HCT116 (cell line): ENCODE results near the gene PRRX2. TPM values are rescaled to one million over a fixed set of nuclear protein-coding genes. Genes with fewer than 3 reads are reported as not detected.

Source experiments
- ATAC-seq: fragments of 200-7000 bp; cut with Tn5 transposase; 2 replicates; pipeline ENCODE4 v1.9.1; 2020; ENCODE audit warnings: mild to moderate bottlenecking, moderate library complexity
- BruUV-seq: library from RNA; stranded (reverse); fragments of 400-500 nt; replicated peaks from 2 replicates; lab custom pipeline; 2021; lab: Mats Ljungman, UMichigan
- CTCF ChIA-PET: fragments of 300-600 bp; sonication (Branson Sonifier 250); formaldehyde crosslinking; loops from one replicate; lab custom pipeline; 2021; ENCODE audit warnings: antibody characterized with exemption; lab: Charles Lee
- POLR2A ChIA-PET: fragments of 300-600, 350-600 bp; sonication (Branson Sonifier 250); formaldehyde crosslinking; loops from one replicate; lab custom pipeline; 2021; ENCODE audit warnings: antibody characterized with exemption; lab: Charles Lee
- RAD21 ChIA-PET, 2 experiments: fragments of 300-600 bp; sonication (Branson Sonifier 250); formaldehyde crosslinking; loops; one replicate each; lab custom pipeline; 2023; ENCODE audit warnings: low total read pairs in 2 of 2; ENCODE audit not compliant: uncharacterized antibody in 2 of 2, unreplicated experiment in 2 of 2, low non-redundant PET in 1 of 2; lab: Charles Lee
- DNase-seq: peaks from one replicate; pipeline ENCODE4 v3.0.0-alpha.2; 2010; ENCODE audit warnings: low read depth, low spot score
- H2AFZ ChIP-seq: fragments of 200-600 bp; shearing (Covaris generic), sonication (generic); 2 replicates; pipeline ENCODE4 v1.6.1; 2017; ENCODE audit warnings: low read depth, mixed run types, mixed read lengths, antibody characterized with exemption, low read length; ENCODE audit not compliant: poor library complexity, severe bottlenecking
- H3K27ac ChIP-seq: 2 replicates; pipeline ENCODE4 v1.5.1; 2012; ENCODE audit warnings: low read depth, low read length
- H3K27me3 ChIP-seq: fragments of 200-600 bp; sonication (generic); 2 replicates; pipeline ENCODE4 v1.6.1; 2016; ENCODE audit warnings: mixed run types, low read length, mixed read lengths; ENCODE audit not compliant: insufficient read depth
- H3K36me3 ChIP-seq, 2 experiments: fragments of 200-500 bp in 1 of 2; fragments of 200-600 bp in 1 of 2; sonication (Bioruptor generic) in 1 of 2; sonication (generic) in 1 of 2; 2 replicates each; pipeline versions ENCODE4 v1.5.1 to v1.6.1; 2014 to 2016; ENCODE audit warnings: low read length in 2 of 2, inconsistent platforms in 1 of 2, mixed read lengths in 1 of 2, mixed run types in 1 of 2; ENCODE audit not compliant: insufficient read depth in 2 of 2, control insufficient read depth in 1 of 2
- H3K4me1 ChIP-seq, 2 experiments: fragments of 200-600 bp in 1 of 2; sonication (generic) in 1 of 2; 2 replicates each; pipeline versions ENCODE4 v1.5.1 to v1.6.1; 2012 to 2017; ENCODE audit warnings: low read length in 2 of 2, inconsistent platforms in 1 of 2, mild to moderate bottlenecking in 1 of 2, mixed read lengths in 1 of 2, mixed run types in 1 of 2, moderate library complexity in 1 of 2; ENCODE audit not compliant: insufficient read depth in 2 of 2, control insufficient read depth in 1 of 2
- H3K4me2 ChIP-seq: fragments of 200-600 bp; sonication (generic); 2 replicates; pipeline ENCODE4 v1.6.1; 2017; ENCODE audit warnings: mixed run types, low read length, mixed read lengths
- H3K4me3 ChIP-seq, 2 experiments: fragments of 200-600 bp in 1 of 2; sonication (generic) in 1 of 2; replicated peaks in 1 of 2; 2 replicates each; pipeline ENCODE4 v1.5.1; 2011 to 2016; ENCODE audit warnings: low read length in 2 of 2, control low read depth in 1 of 2, low read depth in 1 of 2, mild to moderate bottlenecking in 1 of 2, mixed read lengths in 1 of 2, mixed run types in 1 of 2
- H3K79me2 ChIP-seq: fragments of 200-600 bp; sonication (generic); 2 replicates; pipeline ENCODE4 v1.6.1; 2017; ENCODE audit warnings: mild to moderate bottlenecking, mixed run types, low read length, moderate library complexity, mixed read lengths; ENCODE audit not compliant: insufficient read depth
- H3K9ac ChIP-seq: fragments of 200-600 bp; sonication (generic); 2 replicates; pipeline ENCODE4 v1.6.1; 2016; ENCODE audit warnings: low read length, mixed read lengths
- H3K9me2 ChIP-seq: fragments of 200-600 bp; sonication (generic), shearing (Covaris generic); 2 replicates; pipeline ENCODE4 v1.6.1; 2017; ENCODE audit warnings: mixed run types, mild to moderate bottlenecking, moderate library complexity; ENCODE audit not compliant: insufficient read depth
- H3K9me3 ChIP-seq, 2 experiments: fragments of 200-500 bp in 1 of 2; fragments of 200-600 bp in 1 of 2; sonication (Bioruptor generic) in 1 of 2; sonication (generic) in 1 of 2; 2 replicates each; pipeline ENCODE4 v1.6.1; 2014 to 2017; ENCODE audit warnings: low read length in 2 of 2, mixed read lengths in 2 of 2, inconsistent platforms in 1 of 2, low read depth in 1 of 2, mild to moderate bottlenecking in 1 of 2, mixed run types in 1 of 2, moderate library complexity in 1 of 2; ENCODE audit not compliant: control insufficient read depth in 1 of 2, insufficient read depth in 1 of 2
- H4K20me1 ChIP-seq: fragments of 200-600 bp; sonication (generic), shearing (Covaris generic); 2 replicates; pipeline ENCODE4 v1.6.1; 2017; ENCODE audit warnings: mixed run types, mild to moderate bottlenecking, moderate library complexity; ENCODE audit not compliant: insufficient read depth
- ATF3 ChIP-seq: IDR thresholded peaks from 2 replicates; pipeline ENCODE4 v1.6.1; 2012
- CEBPB ChIP-seq: IDR thresholded peaks from 2 replicates; pipeline ENCODE4 v1.6.1; 2012; ENCODE audit warnings: low read depth
- EZH2 ChIP-seq: fragments of 200-600 bp; sonication (generic); IDR thresholded peaks from 2 replicates; pipeline ENCODE4 v1.6.1; 2017; ENCODE audit warnings: antibody characterized with exemption, mixed run types
- FOSL1 ChIP-seq: IDR thresholded peaks from 2 replicates; pipeline ENCODE4 v1.6.1; 2012; ENCODE audit warnings: low read depth
- JUND ChIP-seq: IDR thresholded peaks from 2 replicates; pipeline ENCODE4 v1.6.1; 2012
- POLR2A ChIP-seq: IDR thresholded peaks from 2 replicates; pipeline ENCODE4 v1.7.0; 2011; ENCODE audit warnings: borderline replicate concordance; ENCODE audit not compliant: insufficient read depth, insufficient read length; ENCODE audit errors: extremely low read depth
- YY1 ChIP-seq: IDR thresholded peaks from 2 replicates; pipeline ENCODE4 v1.6.1; 2011; ENCODE audit warnings: low read length, low read depth, moderate library complexity, mild to moderate bottlenecking; ENCODE audit not compliant: insufficient replicate concordance; ENCODE audit errors: extremely low read depth
- ZBTB33 ChIP-seq: IDR thresholded peaks from 2 replicates; pipeline ENCODE4 v1.6.1; 2011; ENCODE audit warnings: mild to moderate bottlenecking, low read length, moderate library complexity; ENCODE audit not compliant: insufficient replicate concordance; ENCODE audit errors: extremely low read depth
- ZNF274 ChIP-seq: fragments of 200-500 bp; sonication (Bioruptor generic); IDR thresholded peaks from 2 replicates; pipeline ENCODE4 v1.6.1; 2014; ENCODE audit warnings: mild to moderate bottlenecking, low read depth, low read length, inconsistent platforms
- intact Hi-C: fragments of 100-400 bp; cut with micrococcal nuclease; formaldehyde crosslinking; loops from 2 replicates; pipeline ENCODE4 v1.10.0; 2022
- total RNA-seq: library from RNA; stranded (reverse); gene quantifications from one replicate; pipeline ENCODE4 v1.2.1, GENCODE V29; 2021; ENCODE audit not compliant: unreplicated experiment
- TF ChIP-seq, protein P1 (sequence below): IDR thresholded peaks from 2 replicates; pipeline ENCODE4 v1.6.1; 2012; ENCODE audit warnings: low read depth
- TF ChIP-seq, protein P2 (sequence below), 3 experiments: fragments of 200-600 bp in 1 of 3; sonication (generic) in 1 of 3; IDR thresholded peaks in 2 of 3; conservative IDR thresholded peaks in 1 of 3; 2 replicates each; pipeline ENCODE4 v1.5.1; 2012 to 2017; ENCODE audit warnings: low read depth in 2 of 3, low read length in 2 of 3, antibody characterized with exemption in 1 of 3, borderline replicate concordance in 1 of 3, control low read depth in 1 of 3, mild to moderate bottlenecking in 1 of 3, mixed read lengths in 1 of 3, mixed run types in 1 of 3, moderate library complexity in 1 of 3; ENCODE audit not compliant: insufficient read depth in 1 of 3
- TF ChIP-seq, protein P3 (sequence below): IDR thresholded peaks from 2 replicates; pipeline ENCODE4 v1.6.1; 2012

Gene PRRX2
- total RNA-seq, 1 experiment from 2014 or later = 25.5 TPM

- Histone ChIP-seq H3K4me1 (peaks cover 7 to 17% of the 10 kb centered on the region in 2 experiments; a peak in 3 of 4 replicates), H2AFZ (no peak overlapping the region), H3K27ac (no peak overlapping the region), H3K4me3 (no peak overlapping the region), H3K36me3 (no peaks in the 10 kb centered on the region), H3K9me2 (no peaks in the 10 kb centered on the region), H3K27me3 (no peaks in the 10 kb centered on the region), H3K4me2 (no peak overlapping the region), H3K9ac (no peak overlapping the region), H3K9me3 (no peaks in the 10 kb centered on the region), H3K79me2 (no peaks in the 10 kb centered on the region), H4K20me1 (no peaks in the 10 kb centered on the region)
- TF ChIP-seq ATF3 = no peak
- TF ChIP-seq YY1 = no peak
- BruUV-seq = no TSS peak
- no peak for ATAC-seq
- CTCF ChIA-PET = no interaction called here
- RAD21 ChIA-PET = no interaction called here
- POLR2A ChIA-PET = no interaction called here
- no peak for DNase-seq
- intact Hi-C loops = no loop called here
Observed at GRCh38 chr9:129733632-129733953, 68.1 kb downstream of the PRRX2 start.

DNA sequence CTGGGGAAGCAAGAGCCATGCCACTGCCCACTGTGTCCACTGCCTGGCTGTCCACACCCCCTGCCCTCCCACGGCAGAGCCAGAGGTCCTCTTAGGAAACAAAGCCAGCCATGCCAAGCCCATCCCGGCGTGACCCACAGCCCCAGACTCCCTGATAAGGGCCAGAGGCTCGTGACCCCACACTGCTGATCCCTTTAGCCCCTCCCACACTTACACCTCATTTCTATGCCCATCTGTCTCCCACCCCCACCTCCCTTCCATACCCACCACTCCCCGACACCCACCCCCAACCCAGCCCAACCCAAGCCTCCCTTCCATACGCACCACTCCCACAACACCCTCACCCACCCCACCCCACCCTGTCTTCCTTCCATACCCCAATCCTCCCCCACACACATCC lies 70.1 kb downstream of the PRRX2 start:
- H3K9me2 ChIP-seq = no peaks in the 10 kb centered on the region
- no peaks in the 10 kb centered on the region for H3K36me3 ChIP-seq
- DNase-seq (no peak), ATAC-seq (no peak)
- peaks cover 7 to 17% of the 10 kb centered on the region in 2 experiments; a peak in 3 of 4 replicates for H3K4me1 ChIP-seq
- no peaks in the 10 kb centered on the region for H4K20me1 ChIP-seq
- H3K9ac ChIP-seq = no peak overlapping the region
- no peaks in the 10 kb centered on the region for H3K27me3 ChIP-seq
- POLR2A ChIA-PET = no interaction called here
- H3K4me2 ChIP-seq = no peak overlapping the region
- BruUV-seq = no TSS peak
- intact Hi-C loops = no loop called here
- no peak overlapping the region for H3K27ac ChIP-seq
- no peak overlapping the region for H2AFZ ChIP-seq
- H3K9me3 ChIP-seq = no peaks in the 10 kb centered on the region
- RAD21 ChIA-PET = no interaction called here
- H3K79me2 ChIP-seq = no peaks in the 10 kb centered on the region
- no peak overlapping the region for H3K4me3 ChIP-seq
- CTCF ChIA-PET = no interaction called here
- TF ChIP-seq, protein P1, sequence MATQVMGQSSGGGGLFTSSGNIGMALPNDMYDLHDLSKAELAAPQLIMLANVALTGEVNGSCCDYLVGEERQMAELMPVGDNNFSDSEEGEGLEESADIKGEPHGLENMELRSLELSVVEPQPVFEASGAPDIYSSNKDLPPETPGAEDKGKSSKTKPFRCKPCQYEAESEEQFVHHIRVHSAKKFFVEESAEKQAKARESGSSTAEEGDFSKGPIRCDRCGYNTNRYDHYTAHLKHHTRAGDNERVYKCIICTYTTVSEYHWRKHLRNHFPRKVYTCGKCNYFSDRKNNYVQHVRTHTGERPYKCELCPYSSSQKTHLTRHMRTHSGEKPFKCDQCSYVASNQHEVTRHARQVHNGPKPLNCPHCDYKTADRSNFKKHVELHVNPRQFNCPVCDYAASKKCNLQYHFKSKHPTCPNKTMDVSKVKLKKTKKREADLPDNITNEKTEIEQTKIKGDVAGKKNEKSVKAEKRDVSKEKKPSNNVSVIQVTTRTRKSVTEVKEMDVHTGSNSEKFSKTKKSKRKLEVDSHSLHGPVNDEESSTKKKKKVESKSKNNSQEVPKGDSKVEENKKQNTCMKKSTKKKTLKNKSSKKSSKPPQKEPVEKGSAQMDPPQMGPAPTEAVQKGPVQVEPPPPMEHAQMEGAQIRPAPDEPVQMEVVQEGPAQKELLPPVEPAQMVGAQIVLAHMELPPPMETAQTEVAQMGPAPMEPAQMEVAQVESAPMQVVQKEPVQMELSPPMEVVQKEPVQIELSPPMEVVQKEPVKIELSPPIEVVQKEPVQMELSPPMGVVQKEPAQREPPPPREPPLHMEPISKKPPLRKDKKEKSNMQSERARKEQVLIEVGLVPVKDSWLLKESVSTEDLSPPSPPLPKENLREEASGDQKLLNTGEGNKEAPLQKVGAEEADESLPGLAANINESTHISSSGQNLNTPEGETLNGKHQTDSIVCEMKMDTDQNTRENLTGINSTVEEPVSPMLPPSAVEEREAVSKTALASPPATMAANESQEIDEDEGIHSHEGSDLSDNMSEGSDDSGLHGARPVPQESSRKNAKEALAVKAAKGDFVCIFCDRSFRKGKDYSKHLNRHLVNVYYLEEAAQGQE = no peak
- TF ChIP-seq ZBTB33 = no peak
- no peak for TF ChIP-seq ZNF274
- TF ChIP-seq, protein P2, sequence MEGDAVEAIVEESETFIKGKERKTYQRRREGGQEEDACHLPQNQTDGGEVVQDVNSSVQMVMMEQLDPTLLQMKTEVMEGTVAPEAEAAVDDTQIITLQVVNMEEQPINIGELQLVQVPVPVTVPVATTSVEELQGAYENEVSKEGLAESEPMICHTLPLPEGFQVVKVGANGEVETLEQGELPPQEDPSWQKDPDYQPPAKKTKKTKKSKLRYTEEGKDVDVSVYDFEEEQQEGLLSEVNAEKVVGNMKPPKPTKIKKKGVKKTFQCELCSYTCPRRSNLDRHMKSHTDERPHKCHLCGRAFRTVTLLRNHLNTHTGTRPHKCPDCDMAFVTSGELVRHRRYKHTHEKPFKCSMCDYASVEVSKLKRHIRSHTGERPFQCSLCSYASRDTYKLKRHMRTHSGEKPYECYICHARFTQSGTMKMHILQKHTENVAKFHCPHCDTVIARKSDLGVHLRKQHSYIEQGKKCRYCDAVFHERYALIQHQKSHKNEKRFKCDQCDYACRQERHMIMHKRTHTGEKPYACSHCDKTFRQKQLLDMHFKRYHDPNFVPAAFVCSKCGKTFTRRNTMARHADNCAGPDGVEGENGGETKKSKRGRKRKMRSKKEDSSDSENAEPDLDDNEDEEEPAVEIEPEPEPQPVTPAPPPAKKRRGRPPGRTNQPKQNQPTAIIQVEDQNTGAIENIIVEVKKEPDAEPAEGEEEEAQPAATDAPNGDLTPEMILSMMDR (IDR thresholded peaks at IDR 0.05 in 2 of 3, conservative IDR thresholded peaks at IDR 0.05 in 1 of 3; ENCODE audit: borderline replicate concordance in 1 of 3, insufficient read depth in 1 of 3, low read depth in 2 of 3, low read length in 2 of 3) = no peak
- no peak for TF ChIP-seq CEBPB
- TF ChIP-seq JUND = no peak
- no peak for TF ChIP-seq POLR2A
- TF ChIP-seq, protein P3, sequence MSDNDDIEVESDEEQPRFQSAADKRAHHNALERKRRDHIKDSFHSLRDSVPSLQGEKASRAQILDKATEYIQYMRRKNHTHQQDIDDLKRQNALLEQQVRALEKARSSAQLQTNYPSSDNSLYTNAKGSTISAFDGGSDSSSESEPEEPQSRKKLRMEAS = no peak
- no peak for TF ChIP-seq YY1
- no peak for TF ChIP-seq FOSL1
- no peak for TF ChIP-seq EZH2
